Measurements from ENCODE around the gene YWHAH. TPM values are rescaled to one million over a fixed set of nuclear protein-coding genes. Genes with fewer than 3 reads are reported as not detected.

Gene YWHAH
- polyA plus RNA-seq, 2 of the 4 experiments (the other 2 are of a cell fraction), result 91.9 to 137 TPM

DNA sequence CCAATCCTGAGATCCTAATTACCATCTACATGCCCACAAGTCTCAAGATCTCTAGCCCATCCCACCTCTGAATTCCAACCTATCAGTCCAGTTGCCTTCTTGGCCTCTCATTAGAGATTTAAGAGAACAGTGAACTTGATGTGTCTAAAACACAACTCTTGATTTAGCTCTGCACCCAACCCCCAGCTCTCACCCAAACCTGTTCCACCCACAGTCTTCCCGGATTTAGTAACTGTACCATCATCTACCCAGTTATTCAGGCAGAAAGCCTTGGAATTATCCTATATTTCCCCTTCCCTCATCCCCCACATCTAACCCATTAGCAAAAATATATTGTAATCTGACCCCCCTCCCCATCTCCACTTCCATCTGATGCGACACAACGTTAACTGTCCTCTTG is 24.0 kb upstream of the YWHAH start:
- CTCF ChIA-PET, result interaction anchor here (1.3 kb wide), 1 partner anchor 50 kb away, joined by 3 read pairs; no protein-coding TSS in a partner anchor
- ATAC-seq (no peak), DNase-seq (ENCODE audit: low read depth in 1 of 2, low spot score in 1 of 2) (no peak), FAIRE-seq (no peak)
- TF ChIP-seq, protein P1, sequence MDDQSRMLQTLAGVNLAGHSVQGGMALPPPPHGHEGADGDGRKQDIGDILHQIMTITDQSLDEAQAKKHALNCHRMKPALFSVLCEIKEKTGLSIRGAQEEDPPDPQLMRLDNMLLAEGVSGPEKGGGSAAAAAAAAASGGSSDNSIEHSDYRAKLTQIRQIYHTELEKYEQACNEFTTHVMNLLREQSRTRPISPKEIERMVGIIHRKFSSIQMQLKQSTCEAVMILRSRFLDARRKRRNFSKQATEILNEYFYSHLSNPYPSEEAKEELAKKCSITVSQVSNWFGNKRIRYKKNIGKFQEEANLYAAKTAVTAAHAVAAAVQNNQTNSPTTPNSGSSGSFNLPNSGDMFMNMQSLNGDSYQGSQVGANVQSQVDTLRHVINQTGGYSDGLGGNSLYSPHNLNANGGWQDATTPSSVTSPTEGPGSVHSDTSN (IDR thresholded peaks at IDR 0.05), result no peak
- TF ChIP-seq JUNB (IDR thresholded peaks at IDR 0.05), result no peak
- TF ChIP-seq CHD4 (IDR thresholded peaks at IDR 0.05; ENCODE audit: borderline replicate concordance), result no peak
- no peak for TF ChIP-seq NR3C1 (IDR thresholded peaks at IDR 0.05)
- no peak for TF ChIP-seq KDM1A (IDR thresholded peaks at IDR 0.05; ENCODE audit: low read depth)
- no peak for TF ChIP-seq RNF2 (IDR thresholded peaks at IDR 0.05; ENCODE audit: borderline replicate concordance, low read depth)
- TF ChIP-seq RCOR1 (IDR thresholded peaks at IDR 0.05; ENCODE audit: low read depth, low read length), result no peak
- TF ChIP-seq CBX8 (IDR thresholded peaks at IDR 0.05), result no peak
- no peak for TF ChIP-seq GATA3 (IDR thresholded peaks at IDR 0.05; ENCODE audit: borderline replicate concordance)
- TF ChIP-seq ZFP36 (IDR thresholded peaks at IDR 0.05; ENCODE audit: borderline replicate concordance, partially characterized antibody), result no peak
- TF ChIP-seq, protein P2, sequence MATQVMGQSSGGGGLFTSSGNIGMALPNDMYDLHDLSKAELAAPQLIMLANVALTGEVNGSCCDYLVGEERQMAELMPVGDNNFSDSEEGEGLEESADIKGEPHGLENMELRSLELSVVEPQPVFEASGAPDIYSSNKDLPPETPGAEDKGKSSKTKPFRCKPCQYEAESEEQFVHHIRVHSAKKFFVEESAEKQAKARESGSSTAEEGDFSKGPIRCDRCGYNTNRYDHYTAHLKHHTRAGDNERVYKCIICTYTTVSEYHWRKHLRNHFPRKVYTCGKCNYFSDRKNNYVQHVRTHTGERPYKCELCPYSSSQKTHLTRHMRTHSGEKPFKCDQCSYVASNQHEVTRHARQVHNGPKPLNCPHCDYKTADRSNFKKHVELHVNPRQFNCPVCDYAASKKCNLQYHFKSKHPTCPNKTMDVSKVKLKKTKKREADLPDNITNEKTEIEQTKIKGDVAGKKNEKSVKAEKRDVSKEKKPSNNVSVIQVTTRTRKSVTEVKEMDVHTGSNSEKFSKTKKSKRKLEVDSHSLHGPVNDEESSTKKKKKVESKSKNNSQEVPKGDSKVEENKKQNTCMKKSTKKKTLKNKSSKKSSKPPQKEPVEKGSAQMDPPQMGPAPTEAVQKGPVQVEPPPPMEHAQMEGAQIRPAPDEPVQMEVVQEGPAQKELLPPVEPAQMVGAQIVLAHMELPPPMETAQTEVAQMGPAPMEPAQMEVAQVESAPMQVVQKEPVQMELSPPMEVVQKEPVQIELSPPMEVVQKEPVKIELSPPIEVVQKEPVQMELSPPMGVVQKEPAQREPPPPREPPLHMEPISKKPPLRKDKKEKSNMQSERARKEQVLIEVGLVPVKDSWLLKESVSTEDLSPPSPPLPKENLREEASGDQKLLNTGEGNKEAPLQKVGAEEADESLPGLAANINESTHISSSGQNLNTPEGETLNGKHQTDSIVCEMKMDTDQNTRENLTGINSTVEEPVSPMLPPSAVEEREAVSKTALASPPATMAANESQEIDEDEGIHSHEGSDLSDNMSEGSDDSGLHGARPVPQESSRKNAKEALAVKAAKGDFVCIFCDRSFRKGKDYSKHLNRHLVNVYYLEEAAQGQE (IDR thresholded peaks at IDR 0.05), result no peak
- no peak for TF ChIP-seq NPAS2 (CRISPR knock-in tag; IDR thresholded peaks at IDR 0.05; ENCODE audit: borderline replicate concordance)
- no peak for TF ChIP-seq FOSL2 (IDR thresholded peaks at IDR 0.05)
- no peak for TF ChIP-seq FOSL2 (CRISPR knock-in tag; IDR thresholded peaks at IDR 0.05)
- no peak for TF ChIP-seq HOXB13 (CRISPR knock-in tag; IDR thresholded peaks at IDR 0.05; ENCODE audit: low read depth)
- TF ChIP-seq MYC (IDR thresholded peaks at IDR 0.05; ENCODE audit: borderline replicate concordance, low read length), result no peak
- TF ChIP-seq HEYL (CRISPR knock-in tag; IDR thresholded peaks at IDR 0.05), result no peak
- TF ChIP-seq, protein P3, sequence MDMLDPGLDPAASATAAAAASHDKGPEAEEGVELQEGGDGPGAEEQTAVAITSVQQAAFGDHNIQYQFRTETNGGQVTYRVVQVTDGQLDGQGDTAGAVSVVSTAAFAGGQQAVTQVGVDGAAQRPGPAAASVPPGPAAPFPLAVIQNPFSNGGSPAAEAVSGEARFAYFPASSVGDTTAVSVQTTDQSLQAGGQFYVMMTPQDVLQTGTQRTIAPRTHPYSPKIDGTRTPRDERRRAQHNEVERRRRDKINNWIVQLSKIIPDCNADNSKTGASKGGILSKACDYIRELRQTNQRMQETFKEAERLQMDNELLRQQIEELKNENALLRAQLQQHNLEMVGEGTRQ (IDR thresholded peaks at IDR 0.05), result no peak
- TF ChIP-seq ZC3H11A (IDR thresholded peaks at IDR 0.05), result no peak
- Histone ChIP-seq H3K4me2 (no peak overlapping the region), H3K4me3 (no peak overlapping the region), H3K27ac (no peak overlapping the region), H3K4me1 (no peaks in the 10 kb centered on the region), H3K9me3 (no peaks in the 10 kb centered on the region)
- POLR2A ChIA-PET, result no interaction called here
- 87% methylated on average over 3 of the region's 3 CpGs for WGBS (ENCODE audit: missing lambda C conversion rate)

DNA sequence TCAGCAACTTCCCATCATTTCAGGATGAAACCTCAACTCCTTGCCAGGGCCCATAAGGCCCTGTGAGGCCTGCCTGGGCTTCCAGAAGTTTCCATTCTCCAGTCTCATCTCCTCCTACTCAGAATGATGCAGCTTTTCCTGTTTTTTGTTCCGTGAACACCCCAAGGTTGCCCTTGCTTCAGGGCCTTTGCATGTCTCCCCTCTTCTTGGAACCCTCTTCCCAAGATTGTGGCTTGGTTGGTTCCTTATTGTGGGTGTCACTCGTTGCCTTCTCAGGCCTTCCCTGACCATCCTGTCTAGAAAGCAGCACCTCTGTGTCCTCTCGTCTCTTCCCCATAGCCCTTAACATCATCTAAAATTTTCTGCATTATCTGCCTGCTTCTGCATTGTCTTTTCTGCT is 23.2 kb upstream of the YWHAH start:
- no peak for ATAC-seq
- CTCF ChIA-PET, result no interaction called here
- POLR2A ChIA-PET, result no interaction called here
- H3K4me2 ChIP-seq, result no peak overlapping the region
- WGBS (ENCODE audit: missing lambda C conversion rate), result 88% methylated on average over 3 of the region's 3 CpGs
- no peak overlapping the region for H3K4me3 ChIP-seq
- no peaks in the 10 kb centered on the region for H3K9me3 ChIP-seq
- no peak for FAIRE-seq
- TF ChIP-seq EP300 (IDR thresholded peaks at IDR 0.05) (no peak), GATA3 (IDR thresholded peaks at IDR 0.05; ENCODE audit: borderline replicate concordance) (no peak)
- no peak overlapping the region for H3K27ac ChIP-seq
- no peak for DNase-seq (ENCODE audit: low read depth in 1 of 2, low spot score in 1 of 2)
- H3K4me1 ChIP-seq, result no peaks in the 10 kb centered on the region

DNA sequence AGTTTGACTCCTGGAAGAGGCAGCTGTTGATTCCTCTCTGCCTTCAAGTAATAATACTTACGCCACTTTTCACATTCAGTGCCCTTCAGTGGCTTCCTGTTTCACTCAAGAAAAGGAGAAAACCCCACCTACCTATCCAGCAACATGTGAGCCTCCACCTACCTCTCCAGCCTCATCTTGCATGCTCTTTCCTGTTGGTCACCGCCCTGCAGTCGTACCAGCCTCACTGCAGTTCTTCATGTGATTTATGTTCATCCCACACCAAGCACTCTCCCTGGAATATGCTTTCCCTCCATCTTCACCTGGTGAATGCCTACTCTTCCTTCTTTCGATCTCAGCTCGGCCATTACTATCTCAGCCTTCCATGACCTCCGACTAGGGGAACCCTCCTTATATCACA is 21.8 kb upstream of the YWHAH start:
- FAIRE-seq (no peak), ATAC-seq (no peak), DNase-seq (ENCODE audit: low read depth in 1 of 2, low spot score in 1 of 2) (no peak)
- TF ChIP-seq, protein P1 (IDR thresholded peaks at IDR 0.05), result no peak
- 80% methylated on average over 6 of the region's 6 CpGs for WGBS (ENCODE audit: missing lambda C conversion rate)
- no peak overlapping the region for H3K4me2 ChIP-seq
- POLR2A ChIA-PET, result no interaction called here
- no peaks in the 10 kb centered on the region for H3K4me1 ChIP-seq
- H3K4me3 ChIP-seq, result no peak overlapping the region
- H3K9me3 ChIP-seq, result no peaks in the 10 kb centered on the region
- no peak overlapping the region for H3K27ac ChIP-seq
- CTCF ChIA-PET, result interaction anchor here (1.0 kb wide), 1 partner anchor 57 kb away, joined by 3 read pairs; no protein-coding TSS in a partner anchor

All from A549 (cell line).